SK-N-MC (cell line): ENCODE measurements around the gene TPRG1.

Experiments
- EZH2 ChIP-seq: fragments of 200-600 bp; sonication (generic); IDR thresholded peaks from one replicate; pipeline ENCODE4 v1.6.1; 2017; ENCODE audit warnings: antibody characterized with exemption
- POLR2AphosphoS5 ChIP-seq: IDR thresholded peaks from 2 replicates; pipeline ENCODE4 v1.6.1; 2012; ENCODE audit warnings: mild to moderate bottlenecking, low read depth, low read length, borderline replicate concordance

DNA sequence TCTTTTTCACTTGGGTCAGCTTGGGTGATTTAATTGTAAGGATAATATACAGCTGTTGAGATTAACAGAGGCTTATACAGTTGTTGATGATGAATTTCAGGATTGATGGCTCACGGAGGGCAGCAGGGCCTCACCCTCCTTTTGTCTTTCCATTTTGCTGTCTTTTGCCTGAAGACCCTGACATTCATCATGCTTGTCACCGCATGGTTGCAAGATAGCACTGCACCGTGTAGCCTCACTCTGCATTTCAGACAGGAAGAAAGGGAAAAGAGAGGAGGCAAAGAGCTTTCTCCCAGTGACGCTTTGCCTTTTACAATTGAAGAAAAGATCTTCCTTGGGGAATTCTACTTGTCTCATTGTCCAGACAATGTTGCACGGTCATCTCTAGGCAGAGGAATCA, 115.1 kb downstream of the TPRG1 start:
- TF ChIP-seq POLR2AphosphoS5 (no peak), EZH2 (no peak)
